ENCODE measurements around the gene ZRANB3.

The ZRANB3 gene

GRCh38 chr2:135157856-135158255 lies 373.2 kb downstream of the ZRANB3 start:
- no peaks in the 10 kb centered on the region for H3K9me3 ChIP-seq (ENCODE audit: low read length)
- no peak overlapping the region for H3K9ac ChIP-seq (ENCODE audit: low read length)
- no peaks in the 10 kb centered on the region for H3K79me2 ChIP-seq (ENCODE audit: insufficient read depth, low read length)
- no peak overlapping the region for H3K4me3 ChIP-seq (ENCODE audit: low read depth, low read length, poor library complexity, severe bottlenecking)
- no peaks in the 10 kb centered on the region for H4K20me1 ChIP-seq (ENCODE audit: insufficient read depth, low read length)
- no peak overlapping the region for H3K27ac ChIP-seq (ENCODE audit: low read depth, low read length, poor library complexity, severe bottlenecking)
- H2AFZ ChIP-seq (ENCODE audit: low read length): no peak overlapping the region
- H3K36me3 ChIP-seq (ENCODE audit: insufficient read depth, low read length): peaks cover 75% of the 10 kb centered on the region
- no peaks in the 10 kb centered on the region for H3K27me3 ChIP-seq (ENCODE audit: insufficient read depth, low read length)
- no peaks in the 10 kb centered on the region for H3F3A ChIP-seq (ENCODE audit: insufficient read depth, low read length)
- no peak overlapping the region for H3K4me2 ChIP-seq (ENCODE audit: low read length)
- H3K4me1 ChIP-seq (ENCODE audit: insufficient read depth, low read length, severe bottlenecking): no peaks in the 10 kb centered on the region
- TF ChIP-seq CTCF (IDR thresholded peaks at IDR 0.05; ENCODE audit: low read length): no peak
- TF ChIP-seq EZH2 (IDR thresholded peaks at IDR 0.05; ENCODE audit: borderline replicate concordance, low read length): no peak
- no peaks in the 10 kb centered on the region for H3K9me2 ChIP-seq (ENCODE audit: low read depth, low read length)

- no peaks in the 10 kb centered on the region for H3K9me2 ChIP-seq (ENCODE audit: low read depth, low read length)
- no peak overlapping the region for H3K4me3 ChIP-seq (ENCODE audit: low read depth, low read length, poor library complexity, severe bottlenecking)
- H3K4me2 ChIP-seq (ENCODE audit: low read length): no peak overlapping the region
- no peak overlapping the region for H3K9ac ChIP-seq (ENCODE audit: low read length)
- no peaks in the 10 kb centered on the region for H3F3A ChIP-seq (ENCODE audit: insufficient read depth, low read length)
- H3K27me3 ChIP-seq (ENCODE audit: insufficient read depth, low read length): no peaks in the 10 kb centered on the region
- H3K9me3 ChIP-seq (ENCODE audit: low read length): no peaks in the 10 kb centered on the region
- H2AFZ ChIP-seq (ENCODE audit: low read length): no peak overlapping the region
- no peaks in the 10 kb centered on the region for H3K4me1 ChIP-seq (ENCODE audit: insufficient read depth, low read length, severe bottlenecking)
- no peaks in the 10 kb centered on the region for H3K79me2 ChIP-seq (ENCODE audit: insufficient read depth, low read length)
- H4K20me1 ChIP-seq (ENCODE audit: insufficient read depth, low read length): no peaks in the 10 kb centered on the region
- TF ChIP-seq CTCF (IDR thresholded peaks at IDR 0.05; ENCODE audit: low read length): no peak
- TF ChIP-seq EZH2 (IDR thresholded peaks at IDR 0.05; ENCODE audit: borderline replicate concordance, low read length): no peak
- no peak overlapping the region for H3K27ac ChIP-seq (ENCODE audit: low read depth, low read length, poor library complexity, severe bottlenecking)
- peaks cover 92% of the 10 kb centered on the region for H3K36me3 ChIP-seq (ENCODE audit: insufficient read depth, low read length)
These were observed 376.1 kb downstream of the ZRANB3 start for GRCh38 chr2:135154962-135155361.

GRCh38 chr2:135152361-135152760 lies 378.7 kb downstream of the ZRANB3 start:
- H3K27me3 ChIP-seq (ENCODE audit: insufficient read depth, low read length): no peaks in the 10 kb centered on the region
- H3K4me1 ChIP-seq (ENCODE audit: insufficient read depth, low read length, severe bottlenecking): no peaks in the 10 kb centered on the region
- H3K9me2 ChIP-seq (ENCODE audit: low read depth, low read length): no peaks in the 10 kb centered on the region
- no peak overlapping the region for H2AFZ ChIP-seq (ENCODE audit: low read length)
- H3K4me3 ChIP-seq (ENCODE audit: low read depth, low read length, poor library complexity, severe bottlenecking): no peak overlapping the region
- no peak overlapping the region for H3K27ac ChIP-seq (ENCODE audit: low read depth, low read length, poor library complexity, severe bottlenecking)
- H3F3A ChIP-seq (ENCODE audit: insufficient read depth, low read length): no peaks in the 10 kb centered on the region
- no peaks in the 10 kb centered on the region for H4K20me1 ChIP-seq (ENCODE audit: insufficient read depth, low read length)
- TF ChIP-seq EZH2 (IDR thresholded peaks at IDR 0.05; ENCODE audit: borderline replicate concordance, low read length) (no peak), CTCF (IDR thresholded peaks at IDR 0.05; ENCODE audit: low read length) (no peak)
- H3K9ac ChIP-seq (ENCODE audit: low read length): no peak overlapping the region
- H3K9me3 ChIP-seq (ENCODE audit: low read length): no peaks in the 10 kb centered on the region
- H3K36me3 ChIP-seq (ENCODE audit: insufficient read depth, low read length): peaks cover 77% of the 10 kb centered on the region
- no peaks in the 10 kb centered on the region for H3K79me2 ChIP-seq (ENCODE audit: insufficient read depth, low read length)
- no peak overlapping the region for H3K4me2 ChIP-seq (ENCODE audit: low read length)

All from OCI-LY1 (cell line).